Retinal pigment epithelial cell (primary cell): ENCODE results near the gene RNF151.
"Not testable (repeated sequence)": the region's sequence is repeated elsewhere in the genome, so short reads cannot be mapped to it uniquely, and the experiment has no call there.

Experiments
- DNase-seq: peaks from one replicate; pipeline ENCODE4 v3.0.0-alpha.2; 2010; ENCODE audit warnings: low read depth
- H3K4me3 ChIP-seq: 2 replicates; pipeline ENCODE4 v1.5.1; 2011; ENCODE audit warnings: mild to moderate bottlenecking, low read length, control low read depth, moderate library complexity
- TF ChIP-seq, protein P1 (sequence below): conservative IDR thresholded peaks from 2 replicates; pipeline ENCODE4 v1.5.1; 2011; ENCODE audit warnings: low read depth, low read length, control low read depth, inconsistent platforms

RNF151 gene

DNA sequence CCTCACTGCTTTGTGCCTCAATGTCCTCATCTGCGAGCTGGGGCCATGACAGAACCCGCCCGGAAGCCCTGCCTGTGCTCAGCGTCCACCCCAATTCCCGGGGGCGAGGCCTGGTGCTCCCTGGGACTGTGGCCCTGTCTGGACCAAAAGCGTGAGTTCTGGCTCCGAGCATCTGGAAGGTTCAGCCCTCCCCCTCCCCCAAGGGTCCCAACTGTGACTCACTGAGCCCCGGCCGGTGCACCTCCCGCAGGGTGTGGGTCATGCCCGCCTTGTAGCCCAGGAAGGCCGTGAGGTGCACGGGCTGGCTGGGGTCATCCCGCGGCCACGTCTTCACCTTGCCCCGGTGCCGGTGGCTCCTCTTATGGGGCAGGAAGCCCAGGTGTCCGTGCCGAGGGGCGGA is 12.9 kb upstream of the RNF151 start:
- H3K4me3 ChIP-seq, result no peak overlapping the region
- TF ChIP-seq, protein P1, sequence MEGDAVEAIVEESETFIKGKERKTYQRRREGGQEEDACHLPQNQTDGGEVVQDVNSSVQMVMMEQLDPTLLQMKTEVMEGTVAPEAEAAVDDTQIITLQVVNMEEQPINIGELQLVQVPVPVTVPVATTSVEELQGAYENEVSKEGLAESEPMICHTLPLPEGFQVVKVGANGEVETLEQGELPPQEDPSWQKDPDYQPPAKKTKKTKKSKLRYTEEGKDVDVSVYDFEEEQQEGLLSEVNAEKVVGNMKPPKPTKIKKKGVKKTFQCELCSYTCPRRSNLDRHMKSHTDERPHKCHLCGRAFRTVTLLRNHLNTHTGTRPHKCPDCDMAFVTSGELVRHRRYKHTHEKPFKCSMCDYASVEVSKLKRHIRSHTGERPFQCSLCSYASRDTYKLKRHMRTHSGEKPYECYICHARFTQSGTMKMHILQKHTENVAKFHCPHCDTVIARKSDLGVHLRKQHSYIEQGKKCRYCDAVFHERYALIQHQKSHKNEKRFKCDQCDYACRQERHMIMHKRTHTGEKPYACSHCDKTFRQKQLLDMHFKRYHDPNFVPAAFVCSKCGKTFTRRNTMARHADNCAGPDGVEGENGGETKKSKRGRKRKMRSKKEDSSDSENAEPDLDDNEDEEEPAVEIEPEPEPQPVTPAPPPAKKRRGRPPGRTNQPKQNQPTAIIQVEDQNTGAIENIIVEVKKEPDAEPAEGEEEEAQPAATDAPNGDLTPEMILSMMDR, result no peak
- no peak for DNase-seq

DNA sequence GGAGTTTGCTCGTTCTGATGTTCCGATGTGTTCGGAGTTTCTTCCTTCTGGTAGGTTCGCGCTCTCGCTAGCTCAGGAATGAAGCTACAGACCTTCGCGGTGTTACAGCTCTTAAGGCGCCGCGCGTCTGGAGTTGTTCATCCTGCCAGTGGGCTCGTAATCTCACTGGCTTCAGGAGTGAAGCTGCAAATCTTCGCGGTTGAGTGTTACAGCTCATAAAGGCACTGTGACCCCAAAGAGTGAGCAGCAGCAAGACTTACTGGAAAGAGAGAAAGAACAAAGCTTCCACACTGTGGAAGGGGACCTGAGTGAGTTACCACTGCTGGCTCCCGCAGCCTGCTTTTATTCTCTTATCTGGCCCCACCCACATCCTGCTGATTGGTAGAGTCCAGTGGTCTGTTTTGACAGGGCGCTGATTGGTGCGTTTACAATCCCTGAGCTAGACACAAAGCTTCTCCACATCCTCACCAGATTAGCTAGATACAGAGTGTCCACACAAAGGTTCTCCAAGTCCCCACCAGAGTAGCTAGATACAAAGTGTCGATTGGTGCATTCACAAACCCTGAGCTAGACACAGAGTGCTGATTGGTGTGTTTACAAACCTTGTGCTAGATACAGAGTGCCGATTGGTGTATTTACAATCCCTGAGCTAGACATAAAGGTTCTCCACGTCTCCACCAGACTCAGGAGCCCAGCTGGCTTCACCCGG is 9.1 kb upstream of the RNF151 start:
- not testable (repeated sequence) for DNase-seq

DNA sequence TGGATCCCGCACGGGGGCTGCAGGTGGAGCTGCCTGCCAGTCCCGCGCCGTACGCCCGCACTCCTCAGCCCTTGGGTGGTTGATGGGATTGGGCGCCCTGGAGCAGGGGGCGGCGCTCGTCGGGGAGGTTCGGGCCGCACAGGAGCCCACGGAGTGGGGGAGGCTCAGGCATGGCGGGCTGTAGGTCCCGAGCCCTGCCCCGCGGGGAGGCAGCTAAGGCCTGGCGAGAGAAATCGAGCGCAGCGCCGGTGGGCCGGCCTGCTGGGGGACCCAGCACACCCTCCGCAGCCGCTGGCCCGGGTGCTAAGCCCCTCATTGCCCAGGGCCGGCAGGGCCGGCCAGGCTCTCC is 8.5 kb upstream of the RNF151 start:
- DNase-seq, H3K4me3 ChIP-seq: not testable (repeated sequence)

More for the DNA sequence above, 9.1 kb upstream of the RNF151 start:
- not testable (repeated sequence) for H3K4me3 ChIP-seq

DNA sequence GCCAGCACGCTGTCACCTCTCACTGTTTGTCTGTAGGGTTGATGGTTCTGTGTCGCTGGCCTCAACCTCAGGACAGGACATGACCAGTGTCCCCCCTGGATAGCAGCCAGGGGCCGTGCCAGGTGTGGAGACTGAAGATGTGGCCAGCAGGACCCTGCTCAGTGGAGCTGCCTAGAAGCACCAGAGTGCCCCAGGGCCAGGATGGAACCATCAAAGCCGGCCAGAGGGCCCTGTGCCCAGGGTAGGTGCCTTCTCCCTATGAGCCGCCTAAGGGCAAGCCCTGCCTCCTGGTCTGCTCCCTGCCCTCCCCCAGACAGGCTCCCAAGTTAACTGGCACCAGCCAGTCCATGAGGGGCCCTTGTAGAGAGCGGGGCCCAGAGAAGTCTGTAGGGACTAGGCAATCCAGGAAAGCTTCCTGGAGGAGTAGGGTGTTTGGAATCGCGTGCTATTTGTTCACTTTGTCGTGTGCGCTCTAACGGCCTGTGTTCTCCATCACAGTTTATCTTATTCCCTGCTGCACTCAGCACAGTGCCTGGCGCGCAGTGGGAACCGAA is 7.9 kb upstream of the RNF151 start:
- TF ChIP-seq, protein P1, result no peak
- H3K4me3 ChIP-seq, result peak overlapping the region; percentile 21

DNA sequence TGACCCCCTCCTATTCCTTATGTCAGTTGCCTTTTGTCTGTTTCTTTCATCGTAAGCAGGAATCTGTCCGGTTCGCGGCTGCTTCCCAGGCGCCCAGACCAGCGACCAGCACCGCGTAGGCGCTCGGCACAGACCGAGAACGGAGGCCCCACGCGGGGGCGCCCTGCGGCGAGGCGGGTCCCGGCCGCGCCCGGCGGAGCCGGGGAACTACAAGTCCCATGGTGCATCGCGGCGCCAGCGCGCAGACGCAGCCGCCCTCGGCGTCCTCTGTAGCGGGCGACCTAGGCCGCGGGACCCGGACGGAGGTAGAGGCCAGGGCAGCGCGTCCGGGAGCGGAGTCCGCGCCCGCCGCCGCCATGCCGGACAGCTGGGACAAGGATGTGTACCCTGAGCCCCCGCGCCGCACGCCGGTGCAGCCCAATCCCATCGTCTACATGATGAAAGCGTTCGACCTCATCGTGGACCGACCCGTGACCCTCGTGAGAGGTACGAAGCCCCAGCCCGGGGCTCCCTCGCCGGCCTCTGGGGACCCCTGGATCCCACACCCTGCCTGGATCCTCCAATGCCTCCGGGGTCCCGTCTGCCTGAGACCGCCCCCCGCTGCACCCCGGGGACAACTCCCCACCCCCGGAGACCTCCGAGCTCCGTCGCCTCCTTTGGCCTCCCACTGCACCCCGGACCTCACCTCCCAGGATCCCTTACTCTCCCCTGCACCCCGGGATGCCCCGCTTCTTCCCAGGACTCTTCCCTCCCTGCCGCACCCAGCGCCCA is 7.2 kb upstream of the RNF151 start, which contains the start of gene NDUFB10:
NDUFB10 (plus strand) TSS at position 270 of the 771 bp plus-strand sequence; CDS start at position 357, 87 bp downstream.
- DNase-seq, result peak; percentile 64
- peak within 1 kb of the TSS; percentile 85 for H3K4me3 ChIP-seq
- TF ChIP-seq, protein P1, result peak; percentile 60

More for the DNA sequence above, 7.9 kb upstream of the RNF151 start:
- DNase-seq, result no peak

DNA sequence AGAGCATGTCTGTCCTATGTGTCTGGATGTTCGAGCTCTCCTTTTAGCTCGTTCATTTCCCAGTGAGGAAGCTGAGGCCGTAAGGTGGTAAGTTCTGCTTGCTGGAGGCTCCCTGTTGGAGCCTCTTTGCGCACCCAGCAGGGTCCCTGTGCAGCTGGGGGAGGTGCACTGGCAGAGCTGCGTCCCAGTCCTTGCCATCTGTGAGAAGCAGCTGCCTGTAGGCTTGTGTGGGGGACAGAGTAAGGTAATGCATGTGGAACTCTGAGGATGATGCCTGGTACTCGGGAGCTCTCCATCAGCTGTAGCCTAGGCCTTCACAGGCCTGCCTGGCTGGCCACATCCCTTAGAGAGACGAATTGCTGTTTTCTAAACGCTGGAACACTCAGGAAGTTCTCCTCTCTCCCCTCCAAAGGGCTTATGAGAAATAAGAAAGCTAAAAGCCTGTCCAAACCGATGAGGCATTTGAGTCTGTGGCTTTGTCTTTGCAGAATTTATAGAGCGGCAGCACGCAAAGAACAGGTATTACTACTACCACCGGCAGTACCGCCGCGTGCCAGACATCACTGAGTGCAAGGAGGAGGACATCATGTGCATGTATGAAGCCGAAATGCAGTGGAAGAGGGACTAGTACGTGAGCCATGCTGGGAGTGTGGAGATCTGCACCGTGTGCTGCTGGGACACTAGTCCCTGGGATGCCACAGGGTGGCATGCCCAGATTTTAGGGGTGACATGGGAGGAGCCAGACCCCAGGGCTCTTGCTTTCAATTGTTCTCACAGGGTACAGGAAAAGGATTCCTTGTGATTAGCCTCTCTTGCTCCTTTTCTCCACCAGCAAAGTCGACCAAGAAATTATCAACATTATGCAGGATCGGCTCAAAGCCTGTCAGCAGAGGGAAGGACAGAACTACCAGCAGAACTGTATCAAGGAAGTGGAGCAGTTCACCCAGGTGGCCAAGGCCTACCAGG is 5.7 kb upstream of the RNF151 start:
- no peak for DNase-seq
- peak overlapping the region; percentile 85 for H3K4me3 ChIP-seq
- TF ChIP-seq, protein P1, result no peak

DNA sequence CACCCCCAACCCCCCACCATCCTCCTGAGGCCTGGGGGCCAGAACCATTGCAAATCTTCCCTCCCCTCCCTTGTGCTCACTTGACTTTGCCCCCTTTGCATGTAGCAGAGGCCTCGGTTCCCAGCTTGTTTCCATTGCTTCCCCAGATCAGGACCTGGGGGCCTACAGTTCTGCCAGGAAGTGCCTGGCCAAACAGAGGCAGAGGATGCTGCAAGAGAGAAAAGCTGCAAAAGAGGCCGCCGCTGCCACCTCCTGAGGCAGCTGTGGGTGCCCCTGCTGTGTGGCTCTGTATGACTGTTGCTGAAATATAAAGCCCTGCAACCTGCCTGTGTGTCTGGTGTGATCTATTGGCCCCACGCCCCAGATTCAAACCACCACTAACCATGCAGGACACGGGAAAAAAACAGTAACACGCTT is 5.0 kb upstream of the RNF151 start:
- DNase-seq, result no peak
- no peak overlapping the region for H3K4me3 ChIP-seq
- TF ChIP-seq, protein P1, result no peak

DNA sequence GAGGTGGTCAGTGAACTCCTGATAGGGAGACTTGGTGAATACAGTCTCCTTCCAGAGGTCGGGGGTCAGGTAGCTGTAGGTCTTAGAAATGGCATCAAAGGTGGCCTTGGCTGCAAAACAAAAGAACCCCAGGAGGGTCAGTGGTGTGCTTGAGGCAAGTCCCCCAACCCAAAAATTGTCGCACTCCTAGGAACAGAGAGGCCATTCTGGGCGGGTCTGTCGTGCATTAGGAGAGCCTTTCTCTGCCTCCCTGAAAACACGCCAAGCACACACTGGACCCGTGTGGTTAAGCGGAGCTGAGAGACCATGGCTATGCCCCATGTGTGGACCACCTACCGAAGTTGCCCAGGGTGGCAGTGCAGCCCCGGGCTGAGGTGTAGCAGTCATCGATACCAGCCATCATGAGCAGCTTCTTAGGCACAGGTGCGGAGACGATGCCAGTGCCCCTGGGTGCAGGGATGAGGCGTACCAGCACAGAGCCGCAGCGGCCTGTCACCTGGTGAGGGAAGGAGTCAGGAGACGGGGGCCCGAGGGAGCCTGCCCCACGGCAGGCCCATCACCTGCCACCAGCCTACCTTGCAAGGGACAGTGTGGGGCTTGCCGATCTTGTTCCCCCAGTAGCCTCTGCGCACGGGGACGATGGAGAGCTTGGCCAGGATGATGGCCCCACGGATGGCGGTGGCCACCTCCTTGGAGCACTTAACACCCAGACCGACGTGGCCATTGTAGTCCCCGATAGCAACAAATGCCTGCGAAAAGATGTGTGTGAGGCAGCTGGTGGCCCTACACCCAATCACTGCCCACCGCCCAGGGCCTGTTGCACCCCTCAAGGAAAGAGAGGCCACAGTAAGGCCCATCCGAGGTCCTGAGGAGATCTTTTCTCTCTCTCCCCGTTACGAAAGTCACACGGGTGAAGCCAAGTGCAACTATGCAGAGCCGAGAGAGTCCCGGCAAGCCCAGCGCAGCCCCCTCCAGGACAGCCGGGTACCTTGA is 4.2 kb upstream of the RNF151 start:
- H3K4me3 ChIP-seq, result peak overlapping the region; percentile 70
- not testable (repeated sequence) for DNase-seq
